Ovary (tissue), 9 donors: Measurements from ENCODE around the gene PLCL1. TPM values are rescaled to one million over a fixed set of nuclear protein-coding genes. Genes with fewer than 3 reads are reported as not detected.
A peak's percentile ranks its signal among the peaks of the same experiment; 100 is the strongest.

Experiments used
- DNase-seq, 5 donors: peaks; one replicate each; pipeline ENCODE4 v3.0.0-alpha.2; 2019 to 2020
- H3K27ac ChIP-seq, 2 donors: fragments of 200-600 bp; one replicate each; pipeline versions ENCODE4 v1.5.1 to v1.8.0; 2019 to 2022
- H3K27me3 ChIP-seq: fragments of 200-600 bp; one replicate; pipeline ENCODE4 v1.8.0; 2022
- H3K36me3 ChIP-seq: fragments of 200-600 bp; sonication (generic); one replicate; pipeline ENCODE4 v1.5.1; 2019
- H3K4me1 ChIP-seq: one replicate; pipeline ENCODE4 v1.8.1; 2013; ENCODE audit warnings: mild to moderate bottlenecking, moderate library complexity; ENCODE audit not compliant: insufficient read depth
- H3K4me3 ChIP-seq: fragments of 200-600 bp; sonication (generic); one replicate; pipeline ENCODE4 v1.5.1; 2017
- H3K9me3 ChIP-seq, 2 donors: fragments of 200-600 bp in 1 of 2; sonication (generic) in 1 of 2; one replicate each; pipeline versions ENCODE4 v1.5.1 to v1.8.1; 2013 to 2019; ENCODE audit warnings: mild to moderate bottlenecking in 1 of 2, moderate library complexity in 1 of 2
- EP300 ChIP-seq: sonication (generic); formaldehyde crosslinking; IDR thresholded peaks from one replicate; pipeline ENCODE4 v1.6.1; 2017; ENCODE audit warnings: antibody characterized with exemption
- POLR2A ChIP-seq: fragments of 450-650 bp; IDR thresholded peaks from one replicate; pipeline ENCODE4 v1.6.1; 2017; ENCODE audit warnings: antibody characterized with exemption, mild to moderate bottlenecking, moderate library complexity
- WGBS, 3 donors: extraction: QIAGEN DNeasy Blood & Tissue Kit in 1 of 3; methylation state at CpG; one replicate each; pipeline versions ENCODE4 v1.1.5 to v1.1.7; 2013 to 2017; 5-methylcytosine and 5-hydroxymethylcytosine counted together
- intact Hi-C, 4 donors: fragments of 100-400 bp; cut with DNase I; formaldehyde crosslinking; loops; one replicate each; pipeline versions ENCODE4 v1.11.0 to v1.15.1; 2022 to 2023
- polyA plus RNA-seq, 2 donors: library from polyadenylated mRNA; stranded (reverse); fragments of 200-250 nt in 1 of 2; fragments of 350-450 nt in 1 of 2; fragmentation: Illumina TruSeq in 1 of 2; extraction: RNeasy Lipid Tissue Mini Kit (QIAGEN cat#74804) in 1 of 2; gene quantifications; one replicate each; pipeline ENCODE4 v1.2.3, GENCODE V29; 2013 to 2014
- total RNA-seq, 7 donors: library from RNA; depleted of rRNA in 2 of 7; stranded (reverse); fragments of >200 nt in 2 of 7; fragmentation: NEBNext Ultra II Directional in 3 of 7; extraction: Animal tissue kit (Norgen Biotek cat#: 25700) in 3 of 7; gene quantifications; one replicate each; pipeline versions ENCODE4 v1.1.0 to v1.2.4, GENCODE V29; 2016 to 2023
- TF ChIP-seq, protein P1 (sequence below), 3 donors: fragments of 450-650 bp in 2 of 3; fragments of 200-600 bp in 1 of 3; IDR thresholded peaks; one replicate each; pipeline versions ENCODE4 v1.5.1 to v1.8.0; 2016 to 2022; ENCODE audit warnings: antibody characterized with exemption in 3 of 3, mild to moderate bottlenecking in 1 of 3
- donor health status: DM: no; HTN: no; CAD: no; lungs with moderate emphysema.
- donor health status: DM: no; HTN: no; CAD: no.
- donor health status: Bipolar disorder and iron deficiency.
- donor health status: DM: yes; HTN: yes; CAD: no.
- donor health status: DM: no; HTN: no; CAD: no.
- donor health status: DM: yes; HTN: yes; CAD: no.

Gene PLCL1
- total and polyA plus RNA-seq, 9 donors, result 8.4 to 17.9 (median 11.1) TPM

DNA sequence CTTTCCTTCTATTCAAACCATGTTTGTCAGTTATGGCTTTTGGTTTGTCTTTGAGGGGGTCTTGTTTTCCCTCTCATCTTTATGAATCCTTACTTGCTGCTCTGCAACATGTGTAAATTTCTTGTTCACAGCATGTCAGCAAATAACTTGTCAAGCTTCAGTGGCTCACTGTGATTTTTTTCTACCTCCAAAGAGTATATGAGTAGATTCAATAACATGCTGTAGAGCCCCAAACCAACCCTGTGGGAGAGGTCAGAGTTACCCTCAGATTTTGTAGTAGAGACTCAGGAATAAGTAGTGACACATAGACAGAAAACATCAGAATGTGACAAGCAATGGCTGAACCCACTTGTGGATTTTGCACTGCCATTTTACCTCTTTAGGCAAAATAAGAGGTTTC, 121.6 kb downstream of the PLCL1 start:
- H3K27ac ChIP-seq, result no peak overlapping the region
- no peak overlapping the region for H3K4me3 ChIP-seq
- H3K4me1 ChIP-seq, result peaks cover 10% of the 10 kb centered on the region
- TF ChIP-seq EP300, result no peak
- TF ChIP-seq POLR2A, result no peak
- TF ChIP-seq, protein P1, sequence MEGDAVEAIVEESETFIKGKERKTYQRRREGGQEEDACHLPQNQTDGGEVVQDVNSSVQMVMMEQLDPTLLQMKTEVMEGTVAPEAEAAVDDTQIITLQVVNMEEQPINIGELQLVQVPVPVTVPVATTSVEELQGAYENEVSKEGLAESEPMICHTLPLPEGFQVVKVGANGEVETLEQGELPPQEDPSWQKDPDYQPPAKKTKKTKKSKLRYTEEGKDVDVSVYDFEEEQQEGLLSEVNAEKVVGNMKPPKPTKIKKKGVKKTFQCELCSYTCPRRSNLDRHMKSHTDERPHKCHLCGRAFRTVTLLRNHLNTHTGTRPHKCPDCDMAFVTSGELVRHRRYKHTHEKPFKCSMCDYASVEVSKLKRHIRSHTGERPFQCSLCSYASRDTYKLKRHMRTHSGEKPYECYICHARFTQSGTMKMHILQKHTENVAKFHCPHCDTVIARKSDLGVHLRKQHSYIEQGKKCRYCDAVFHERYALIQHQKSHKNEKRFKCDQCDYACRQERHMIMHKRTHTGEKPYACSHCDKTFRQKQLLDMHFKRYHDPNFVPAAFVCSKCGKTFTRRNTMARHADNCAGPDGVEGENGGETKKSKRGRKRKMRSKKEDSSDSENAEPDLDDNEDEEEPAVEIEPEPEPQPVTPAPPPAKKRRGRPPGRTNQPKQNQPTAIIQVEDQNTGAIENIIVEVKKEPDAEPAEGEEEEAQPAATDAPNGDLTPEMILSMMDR (IDR thresholded peaks at IDR 0.05), result no peak
- no peaks in the 10 kb centered on the region for H3K27me3 ChIP-seq
- DNase-seq, result no peak
- H3K9me3 ChIP-seq, result no peaks in the 10 kb centered on the region
- intact Hi-C loops, result no loop called here
- H3K36me3 ChIP-seq, result no peaks in the 10 kb centered on the region

DNA sequence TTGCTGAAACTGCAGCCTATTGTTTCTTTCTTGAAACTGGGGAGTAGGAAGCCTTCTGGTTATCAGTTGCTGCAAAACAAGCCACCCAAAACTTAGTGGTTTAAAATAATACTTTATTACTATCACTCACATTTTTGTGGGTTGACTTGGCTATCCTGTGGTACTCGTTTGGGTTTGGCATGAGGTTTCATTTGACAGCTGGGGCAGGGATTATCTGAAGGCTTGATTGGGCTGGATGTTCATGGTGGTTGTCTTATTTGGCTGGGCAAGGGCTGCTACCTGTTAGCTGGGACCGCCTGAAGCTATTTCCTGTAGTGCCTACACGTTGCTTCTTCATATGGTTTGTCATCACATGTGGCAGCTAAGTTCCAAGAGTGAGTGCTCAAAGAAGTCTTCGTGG, 122.3 kb downstream of the PLCL1 start:
- no peak for TF ChIP-seq POLR2A
- TF ChIP-seq, protein P1 (IDR thresholded peaks at IDR 0.05), result no peak
- no peak for TF ChIP-seq EP300
- intact Hi-C loops, result no loop called here
- Histone ChIP-seq H3K9me3 (no peaks in the 10 kb centered on the region), H3K36me3 (no peaks in the 10 kb centered on the region), H3K4me1 (peaks cover 10% of the 10 kb centered on the region), H3K4me3 (no peak overlapping the region), H3K27me3 (no peaks in the 10 kb centered on the region), H3K27ac (peak overlapping the region in 1 of 2 donors; percentile 22)
- no peak for DNase-seq
- WGBS, 3 donors, result 74 to 82% (median 76%) methylated on average over 4 of the region's 4 CpGs

DNA sequence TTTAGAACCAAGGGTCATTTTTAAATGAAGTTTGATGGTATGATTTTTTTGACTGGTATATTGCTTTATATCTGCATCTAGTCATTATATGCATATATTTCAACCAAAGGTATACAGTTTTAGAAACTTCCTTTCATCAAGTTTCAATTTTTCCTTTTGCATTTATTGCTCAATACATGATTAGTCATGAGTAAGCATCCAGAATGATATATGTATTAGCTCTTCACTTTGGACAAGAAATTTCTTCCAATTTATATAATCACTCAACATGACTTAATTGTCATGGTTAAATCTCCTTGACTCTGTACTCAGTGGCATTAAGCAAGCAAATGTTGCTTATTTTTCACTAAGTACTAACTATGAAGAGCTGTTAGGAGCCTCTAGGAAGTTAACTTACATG, 123.6 kb downstream of the PLCL1 start:
- H3K9me3 ChIP-seq, result no peaks in the 10 kb centered on the region
- intact Hi-C loops, result no loop called here
- no peaks in the 10 kb centered on the region for H3K36me3 ChIP-seq
- no peak overlapping the region for H3K4me3 ChIP-seq
- no peak overlapping the region for H3K27ac ChIP-seq
- no peaks in the 10 kb centered on the region for H3K27me3 ChIP-seq
- TF ChIP-seq POLR2A, result no peak
- no peak for TF ChIP-seq EP300
- TF ChIP-seq, protein P1 (IDR thresholded peaks at IDR 0.05), result no peak
- H3K4me1 ChIP-seq, result peaks cover 10% of the 10 kb centered on the region
- no peak for DNase-seq

- H3K27ac ChIP-seq, result no peak overlapping the region
- 94 to 95% (median 94%) methylated on average over 5 of the region's 5 CpGs for whole genome bisulfite sequencing, 3 donors
- no peaks in the 10 kb centered on the region for H3K9me3 ChIP-seq
- no peak overlapping the region for H3K4me3 ChIP-seq
- peaks cover 10% of the 10 kb centered on the region for H3K4me1 ChIP-seq
- no peaks in the 10 kb centered on the region for H3K36me3 ChIP-seq
- H3K27me3 ChIP-seq, result no peaks in the 10 kb centered on the region
- intact Hi-C loops, result no loop called here
- TF ChIP-seq, protein P1 (IDR thresholded peaks at IDR 0.05), result no peak
- TF ChIP-seq POLR2A (no peak), EP300 (no peak)
- no peak for DNase-seq
Observed at GRCh38 chr2:197929008-197929885, 124.9 kb downstream of the PLCL1 start.
